Loucy (cell line): Measurements from ENCODE around the gene ARHGEF16.

Source experiments
- H2AFZ ChIP-seq: fragments of 200-600 bp; sonication (generic); 2 replicates; pipeline ENCODE4 v1.6.0; 2016; ENCODE audit warnings: antibody characterized with exemption, mild to moderate bottlenecking, low read length, moderate library complexity
- H3F3A ChIP-seq: fragments of 200-600 bp; 2 replicates; pipeline ENCODE4 v1.6.0; 2016; ENCODE audit warnings: antibody characterized with exemption, low read depth, mild to moderate bottlenecking
- H3K27me3 ChIP-seq: fragments of 200-600 bp; sonication (generic); 2 replicates; pipeline ENCODE4 v1.6.1; 2014; ENCODE audit warnings: low read length, mild to moderate bottlenecking; ENCODE audit not compliant: insufficient read depth, poor library complexity, severe bottlenecking
- H3K36me3 ChIP-seq: fragments of 200-600 bp; sonication (generic); 2 replicates; pipeline ENCODE4 v1.6.1; 2016; ENCODE audit warnings: low read length; ENCODE audit not compliant: insufficient read depth
- H3K4me1 ChIP-seq: fragments of 200-600 bp; sonication (generic); 2 replicates; pipeline ENCODE4 v1.5.1; 2014; ENCODE audit warnings: low read length, mild to moderate bottlenecking; ENCODE audit not compliant: insufficient read depth, poor library complexity, severe bottlenecking
- H3K4me2 ChIP-seq: fragments of 200-600 bp; sonication (generic); 2 replicates; pipeline ENCODE4 v1.6.0; 2014; ENCODE audit warnings: antibody characterized with exemption, low read length, low read depth, mild to moderate bottlenecking; ENCODE audit not compliant: poor library complexity, severe bottlenecking
- H3K4me3 ChIP-seq: fragments of 200-600 bp; sonication (generic); 2 replicates; pipeline ENCODE4 v1.5.1; 2014; ENCODE audit warnings: low read length, mild to moderate bottlenecking, mixed read lengths; ENCODE audit not compliant: poor library complexity, severe bottlenecking
- H3K79me2 ChIP-seq: fragments of 200-600 bp; sonication (generic); 2 replicates; pipeline ENCODE4 v1.6.1; 2014; ENCODE audit warnings: low read length; ENCODE audit not compliant: insufficient read depth
- H3K9ac ChIP-seq: fragments of 200-600 bp; sonication (generic); 2 replicates; pipeline ENCODE4 v1.6.0; 2014; ENCODE audit warnings: mild to moderate bottlenecking, low read depth, low read length, moderate library complexity; ENCODE audit not compliant: poor library complexity, severe bottlenecking
- H3K9me2 ChIP-seq: fragments of 200-600 bp; sonication (generic); replicated peaks from 2 replicates; pipeline ENCODE4 v1.6.1; 2016; ENCODE audit warnings: low read depth, low read length, mixed read lengths
- H3K9me3 ChIP-seq: fragments of 200-600 bp; sonication (generic); 2 replicates; pipeline ENCODE4 v1.6.1; 2014; ENCODE audit warnings: mild to moderate bottlenecking, antibody characterized with exemption, low read length, low read depth; ENCODE audit not compliant: insufficient read depth
- H4K20me1 ChIP-seq: fragments of 200-600 bp; sonication (generic); 2 replicates; pipeline ENCODE4 v1.6.0; 2014; ENCODE audit warnings: antibody characterized with exemption, low read length, mild to moderate bottlenecking; ENCODE audit not compliant: insufficient read depth, poor library complexity, severe bottlenecking
- EZH2phosphoT487 ChIP-seq: fragments of 200-600 bp; IDR thresholded peaks from 2 replicates; pipeline ENCODE4 v1.6.1; 2018; ENCODE audit warnings: antibody characterized with exemption, mild to moderate bottlenecking, moderate library complexity, borderline replicate concordance
- TF ChIP-seq, protein P1 (sequence below): fragments of 200-600 bp; sonication (generic); conservative IDR thresholded peaks from 2 replicates; pipeline ENCODE4 v1.5.1; 2014; ENCODE audit warnings: mild to moderate bottlenecking, antibody characterized with exemption, low read length

The ARHGEF16 gene

DNA sequence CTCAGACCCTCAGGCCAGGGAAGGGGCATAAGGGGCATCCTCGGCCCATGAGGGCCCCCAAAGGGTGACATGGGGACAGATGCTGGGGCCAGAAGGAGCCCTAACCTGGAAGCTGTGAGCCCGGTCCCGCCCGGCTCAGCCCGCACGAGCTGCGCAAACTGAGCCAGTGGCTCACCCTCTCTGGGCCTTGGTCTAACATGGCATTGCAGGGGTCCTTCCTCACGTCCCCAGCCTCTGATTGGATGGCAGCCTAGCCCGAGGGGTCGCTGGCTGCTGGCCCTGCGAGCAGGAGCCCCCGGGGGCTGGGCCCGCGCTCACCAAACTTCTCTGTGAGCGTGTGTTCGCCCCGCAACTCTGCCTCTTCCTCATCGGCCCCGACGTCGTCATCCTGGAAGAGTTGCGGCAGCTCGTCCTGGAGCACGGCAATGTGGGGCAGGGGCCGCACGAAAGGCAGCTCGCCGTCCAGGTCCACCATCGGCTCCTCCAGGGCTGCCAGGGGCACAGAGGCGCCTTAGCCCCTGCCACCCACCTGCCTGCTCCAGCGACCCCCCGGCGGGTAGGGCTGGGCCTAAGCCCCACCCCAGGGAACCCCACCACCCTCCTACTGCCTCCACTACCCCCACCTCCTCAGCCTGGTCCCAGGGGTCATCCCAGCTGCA, 54.4 kb downstream of the ARHGEF16 start:
- no peak overlapping the region for H3K4me3 ChIP-seq
- H3K4me1 ChIP-seq: no peaks in the 10 kb centered on the region
- no peaks in the 10 kb centered on the region for H3K9me3 ChIP-seq
- no peaks in the 10 kb centered on the region for H3K27me3 ChIP-seq
- no peaks in the 10 kb centered on the region for H4K20me1 ChIP-seq
- no peaks in the 10 kb centered on the region for H3K9me2 ChIP-seq
- no peaks in the 10 kb centered on the region for H3K79me2 ChIP-seq
- H3F3A ChIP-seq: no peaks in the 10 kb centered on the region
- no peaks in the 10 kb centered on the region for H3K36me3 ChIP-seq
- no peak overlapping the region for H3K9ac ChIP-seq
- H3K4me2 ChIP-seq: no peak overlapping the region
- no peak overlapping the region for H2AFZ ChIP-seq
- TF ChIP-seq EZH2phosphoT487: no peak
- TF ChIP-seq, protein P1, sequence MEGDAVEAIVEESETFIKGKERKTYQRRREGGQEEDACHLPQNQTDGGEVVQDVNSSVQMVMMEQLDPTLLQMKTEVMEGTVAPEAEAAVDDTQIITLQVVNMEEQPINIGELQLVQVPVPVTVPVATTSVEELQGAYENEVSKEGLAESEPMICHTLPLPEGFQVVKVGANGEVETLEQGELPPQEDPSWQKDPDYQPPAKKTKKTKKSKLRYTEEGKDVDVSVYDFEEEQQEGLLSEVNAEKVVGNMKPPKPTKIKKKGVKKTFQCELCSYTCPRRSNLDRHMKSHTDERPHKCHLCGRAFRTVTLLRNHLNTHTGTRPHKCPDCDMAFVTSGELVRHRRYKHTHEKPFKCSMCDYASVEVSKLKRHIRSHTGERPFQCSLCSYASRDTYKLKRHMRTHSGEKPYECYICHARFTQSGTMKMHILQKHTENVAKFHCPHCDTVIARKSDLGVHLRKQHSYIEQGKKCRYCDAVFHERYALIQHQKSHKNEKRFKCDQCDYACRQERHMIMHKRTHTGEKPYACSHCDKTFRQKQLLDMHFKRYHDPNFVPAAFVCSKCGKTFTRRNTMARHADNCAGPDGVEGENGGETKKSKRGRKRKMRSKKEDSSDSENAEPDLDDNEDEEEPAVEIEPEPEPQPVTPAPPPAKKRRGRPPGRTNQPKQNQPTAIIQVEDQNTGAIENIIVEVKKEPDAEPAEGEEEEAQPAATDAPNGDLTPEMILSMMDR: no peak

DNA sequence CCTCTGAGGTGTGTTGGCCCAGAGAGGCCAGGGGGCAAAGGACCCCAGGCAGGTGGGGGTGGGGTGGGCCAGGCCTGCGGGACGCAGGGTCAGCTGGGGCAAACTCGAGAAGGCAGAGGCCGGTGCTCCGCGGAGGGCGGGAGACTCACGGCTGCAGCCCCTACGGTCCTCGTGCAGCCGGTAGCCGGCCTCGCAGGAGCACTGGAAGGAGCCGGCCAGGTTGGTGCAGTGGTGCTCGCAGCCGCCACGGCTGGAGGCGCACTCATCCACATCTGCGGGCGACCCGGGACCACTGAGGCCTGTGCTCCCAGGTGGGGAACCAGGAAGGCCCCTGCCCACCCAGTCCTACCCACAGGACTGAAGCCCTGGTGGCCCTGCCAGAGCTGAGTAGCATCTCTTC, 55.3 kb downstream of the ARHGEF16 start:
- H3K4me1 ChIP-seq: peaks cover 7% of the 10 kb centered on the region

DNA sequence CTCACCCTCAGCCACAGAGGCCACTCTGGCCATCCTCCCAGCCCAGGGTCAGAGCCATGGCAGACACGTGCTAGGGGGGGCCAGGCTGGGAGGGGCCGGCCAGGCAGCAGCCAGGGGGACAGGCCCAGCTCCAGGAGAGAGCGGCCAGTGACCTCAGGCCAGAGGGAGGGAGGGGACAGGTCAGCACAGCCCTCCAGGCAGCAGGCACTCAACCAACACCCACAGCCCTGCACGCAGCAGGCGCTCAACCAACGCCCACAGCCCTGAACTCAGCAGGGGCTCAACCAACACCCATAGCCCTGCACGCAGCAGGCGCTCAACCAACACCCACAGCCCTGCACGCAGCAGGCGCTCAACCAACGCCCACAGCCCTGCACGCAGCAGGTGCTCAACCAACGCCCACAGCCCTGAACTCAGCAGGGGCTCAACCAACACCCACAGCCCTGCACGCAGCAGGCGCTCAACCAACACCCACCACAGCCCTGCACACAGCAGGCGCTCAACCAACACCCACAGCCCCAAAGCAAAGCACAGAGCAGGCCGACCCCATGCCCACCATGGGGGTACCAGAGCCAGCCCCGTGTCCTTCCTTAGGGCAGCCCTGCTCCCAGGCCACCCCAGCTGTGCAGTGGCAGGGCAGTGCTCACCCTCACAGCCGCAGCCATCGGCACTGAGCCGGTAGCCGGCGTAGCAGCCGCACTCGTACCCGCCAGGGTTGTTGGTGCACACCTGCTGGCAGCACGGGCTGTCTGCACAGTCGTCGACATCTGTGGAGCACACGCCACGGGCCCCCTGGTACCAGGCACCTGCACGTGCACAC, 55.9 kb downstream of the ARHGEF16 start:
- no peak for TF ChIP-seq EZH2phosphoT487
- TF ChIP-seq, protein P1: no peak
- no peak overlapping the region for H3K9ac ChIP-seq
- H2AFZ ChIP-seq: no peak overlapping the region
- H3K27me3 ChIP-seq: no peaks in the 10 kb centered on the region
- no peak overlapping the region for H3K4me2 ChIP-seq
- no peaks in the 10 kb centered on the region for H3F3A ChIP-seq
- H3K9me2 ChIP-seq: no peaks in the 10 kb centered on the region
- peaks cover 13% of the 10 kb centered on the region for H3K4me1 ChIP-seq
- peaks cover 9% of the 10 kb centered on the region; the same call in 1 of the 2 replicates for H3K79me2 ChIP-seq
- no peak overlapping the region for H3K4me3 ChIP-seq
- no peaks in the 10 kb centered on the region for H3K36me3 ChIP-seq
- H4K20me1 ChIP-seq: no peaks in the 10 kb centered on the region
- no peaks in the 10 kb centered on the region for H3K9me3 ChIP-seq

More for the DNA sequence above, 55.3 kb downstream of the ARHGEF16 start:
- no peaks in the 10 kb centered on the region for H4K20me1 ChIP-seq
- H3K4me3 ChIP-seq: no peak overlapping the region
- no peak overlapping the region for H3K4me2 ChIP-seq
- no peak for TF ChIP-seq EZH2phosphoT487
- TF ChIP-seq, protein P1: no peak
- H3K9me3 ChIP-seq: no peaks in the 10 kb centered on the region
- H3K9ac ChIP-seq: no peak overlapping the region
- H2AFZ ChIP-seq: no peak overlapping the region
- H3K27me3 ChIP-seq: no peaks in the 10 kb centered on the region
- H3F3A ChIP-seq: no peaks in the 10 kb centered on the region
- H3K79me2 ChIP-seq: peaks cover 2% of the 10 kb centered on the region; the same call in 1 of the 2 replicates
- no peaks in the 10 kb centered on the region for H3K9me2 ChIP-seq
- no peaks in the 10 kb centered on the region for H3K36me3 ChIP-seq
